ENCODE measurements around the gene SPAG16. TPM values are rescaled to one million over a fixed set of nuclear protein-coding genes. Genes with fewer than 3 reads are reported as not detected.

SPAG16 gene
- total and polyA plus RNA-seq, 2 of the 13 experiments (the other 11 are each of a cell fraction or from before 2014, with no cell fraction given): 9.6 to 26.5 TPM

GRCh38 chr2:213284105-213285090 lies at the start of gene SPAG16 (continued):
- no peak for TF ChIP-seq TRIM24 (CRISPR knock-in tag; IDR thresholded peaks at IDR 0.05)
- TF ChIP-seq NFE2 (CRISPR knock-in tag; IDR thresholded peaks at IDR 0.05): peak; percentile 7; the same call in 1 of the 2 replicates
- TF ChIP-seq, protein P1, sequence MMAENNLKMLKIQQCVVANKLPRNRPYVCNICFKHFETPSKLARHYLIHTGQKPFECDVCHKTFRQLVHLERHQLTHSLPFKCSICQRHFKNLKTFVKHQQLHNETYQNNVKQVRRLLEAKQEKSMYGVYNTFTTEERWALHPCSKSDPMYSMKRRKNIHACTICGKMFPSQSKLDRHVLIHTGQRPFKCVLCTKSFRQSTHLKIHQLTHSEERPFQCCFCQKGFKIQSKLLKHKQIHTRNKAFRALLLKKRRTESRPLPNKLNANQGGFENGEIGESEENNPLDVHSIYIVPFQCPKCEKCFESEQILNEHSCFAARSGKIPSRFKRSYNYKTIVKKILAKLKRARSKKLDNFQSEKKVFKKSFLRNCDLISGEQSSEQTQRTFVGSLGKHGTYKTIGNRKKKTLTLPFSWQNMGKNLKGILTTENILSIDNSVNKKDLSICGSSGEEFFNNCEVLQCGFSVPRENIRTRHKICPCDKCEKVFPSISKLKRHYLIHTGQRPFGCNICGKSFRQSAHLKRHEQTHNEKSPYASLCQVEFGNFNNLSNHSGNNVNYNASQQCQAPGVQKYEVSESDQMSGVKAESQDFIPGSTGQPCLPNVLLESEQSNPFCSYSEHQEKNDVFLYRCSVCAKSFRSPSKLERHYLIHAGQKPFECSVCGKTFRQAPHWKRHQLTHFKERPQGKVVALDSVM (CRISPR knock-in tag; IDR thresholded peaks at IDR 0.05): 0 out of 2 replicates have a peak, but pooled peaks have one; percentile 17
- TF ChIP-seq ZNF44 (CRISPR knock-in tag; IDR thresholded peaks at IDR 0.05): peak; percentile 80; the same call in 1 of the 2 replicates
- no peak for TF ChIP-seq ZNF251 (CRISPR knock-in tag; IDR thresholded peaks at IDR 0.05)
- TF ChIP-seq ZNF124 (CRISPR knock-in tag; IDR thresholded peaks at IDR 0.05): no peak; the same call in 1 of the 2 replicates
- TF ChIP-seq, protein P2, sequence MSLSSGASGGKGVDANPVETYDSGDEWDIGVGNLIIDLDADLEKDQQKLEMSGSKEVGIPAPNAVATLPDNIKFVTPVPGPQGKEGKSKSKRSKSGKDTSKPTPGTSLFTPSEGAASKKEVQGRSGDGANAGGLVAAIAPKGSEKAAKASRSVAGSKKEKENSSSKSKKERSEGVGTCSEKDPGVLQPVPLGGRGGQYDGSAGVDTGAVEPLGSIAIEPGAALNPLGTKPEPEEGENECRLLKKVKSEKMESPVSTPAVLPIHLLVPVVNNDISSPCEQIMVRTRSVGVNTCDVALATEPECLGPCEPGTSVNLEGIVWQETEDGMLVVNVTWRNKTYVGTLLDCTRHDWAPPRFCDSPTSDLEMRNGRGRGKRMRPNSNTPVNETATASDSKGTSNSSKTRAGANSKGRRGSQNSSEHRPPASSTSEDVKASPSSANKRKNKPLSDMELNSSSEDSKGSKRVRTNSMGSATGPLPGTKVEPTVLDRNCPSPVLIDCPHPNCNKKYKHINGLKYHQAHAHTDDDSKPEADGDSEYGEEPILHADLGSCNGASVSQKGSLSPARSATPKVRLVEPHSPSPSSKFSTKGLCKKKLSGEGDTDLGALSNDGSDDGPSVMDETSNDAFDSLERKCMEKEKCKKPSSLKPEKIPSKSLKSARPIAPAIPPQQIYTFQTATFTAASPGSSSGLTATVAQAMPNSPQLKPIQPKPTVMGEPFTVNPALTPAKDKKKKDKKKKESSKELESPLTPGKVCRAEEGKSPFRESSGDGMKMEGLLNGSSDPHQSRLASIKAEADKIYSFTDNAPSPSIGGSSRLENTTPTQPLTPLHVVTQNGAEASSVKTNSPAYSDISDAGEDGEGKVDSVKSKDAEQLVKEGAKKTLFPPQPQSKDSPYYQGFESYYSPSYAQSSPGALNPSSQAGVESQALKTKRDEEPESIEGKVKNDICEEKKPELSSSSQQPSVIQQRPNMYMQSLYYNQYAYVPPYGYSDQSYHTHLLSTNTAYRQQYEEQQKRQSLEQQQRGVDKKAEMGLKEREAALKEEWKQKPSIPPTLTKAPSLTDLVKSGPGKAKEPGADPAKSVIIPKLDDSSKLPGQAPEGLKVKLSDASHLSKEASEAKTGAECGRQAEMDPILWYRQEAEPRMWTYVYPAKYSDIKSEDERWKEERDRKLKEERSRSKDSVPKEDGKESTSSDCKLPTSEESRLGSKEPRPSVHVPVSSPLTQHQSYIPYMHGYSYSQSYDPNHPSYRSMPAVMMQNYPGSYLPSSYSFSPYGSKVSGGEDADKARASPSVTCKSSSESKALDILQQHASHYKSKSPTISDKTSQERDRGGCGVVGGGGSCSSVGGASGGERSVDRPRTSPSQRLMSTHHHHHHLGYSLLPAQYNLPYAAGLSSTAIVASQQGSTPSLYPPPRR (CRISPR knock-in tag; IDR thresholded peaks at IDR 0.05; ENCODE audit: borderline replicate concordance): peak; percentile 29; the same call in 1 of the 2 replicates
- TF ChIP-seq NCOA1 (CRISPR knock-in tag; IDR thresholded peaks at IDR 0.05): no peak; the same call in 1 of the 2 replicates
- TF ChIP-seq HHEX (CRISPR knock-in tag; IDR thresholded peaks at IDR 0.05): no peak
- TF ChIP-seq ZNF710 (CRISPR knock-in tag; IDR thresholded peaks at IDR 0.05; ENCODE audit: borderline replicate concordance): peak; percentile 56; the same call in 1 of the 2 replicates
- peak; percentile 71; the same call in 1 of the 2 replicates for TF ChIP-seq ZNF766 (CRISPR knock-in tag; IDR thresholded peaks at IDR 0.05; ENCODE audit: borderline replicate concordance)
- TF ChIP-seq DZIP1 (CRISPR knock-in tag; IDR thresholded peaks at IDR 0.05): 0 out of 2 replicates have a peak, but pooled peaks have one; percentile 25
